K562 (cell line): ENCODE data around the gene CACNA1I. TPM values are rescaled to one million over a fixed set of nuclear protein-coding genes. Genes with fewer than 3 reads are reported as not detected.

Source experiments
- ATAC-seq: fragments of 200-7000 bp; cut with Tn5 transposase; 3 replicates; pipeline ENCODE4 v1.9.1; 2020; ENCODE audit warnings: moderate library complexity
- BruUV-seq: library from RNA; stranded (reverse); fragments of 400-500 nt; replicated peaks from 2 replicates; lab custom pipeline; 2021; lab: Mats Ljungman, UMichigan
- CTCF ChIA-PET: fragments of 300-600 bp; formaldehyde crosslinking; extraction: SDS; loops from one replicate; lab custom pipeline; 2021; ENCODE audit warnings: low intra/inter-chr PET ratio; lab: Yijun Ruan, JAX
- POLR2A ChIA-PET: fragments of 300-600, 350-650 bp; sonication (Branson Sonifier 250); formaldehyde crosslinking; extraction: SDS; loops from one replicate; lab custom pipeline; 2021; ENCODE audit warnings: antibody characterized with exemption, inconsistent platforms; lab: Yijun Ruan, JAX
- DNase-seq, 4 experiments: peaks; one replicate each; pipeline versions ENCODE4 v3.0.0 to v3.0.0-alpha.2; 2011 to 2018; ENCODE audit warnings: low spot score in 3 of 4, mixed read lengths in 3 of 4; ENCODE audit errors: extremely low read depth in 1 of 4
- FAIRE-seq: peaks from 2 replicates; lab custom pipeline; 2011; peaks lifted over from hg19 to GRCh38; lab: Jason Lieb, UNC
- H2AFZ ChIP-seq: 2 replicates; pipeline ENCODE4 v1.6.0; 2011; ENCODE audit warnings: low read depth, low read length, control low read depth, inconsistent platforms
- H3K27ac ChIP-seq: fragments of 200-600 bp; 3 replicates; pipeline ENCODE4 v1.8.0; 2011; ENCODE audit warnings: low read depth, mild to moderate bottlenecking, control low read depth, inconsistent platforms, low read length, moderate library complexity, mixed read lengths; ENCODE audit errors: extremely low read depth
- H3K27me3 ChIP-seq, 2 experiments: fragments of 300-600 bp in 1 of 2; 2 replicates in 1 of 2; 3 replicates in 1 of 2; pipeline versions ENCODE4 v1.6.0 to v1.8.0; 2011; ENCODE audit warnings: inconsistent platforms in 2 of 2, low read length in 2 of 2, mild to moderate bottlenecking in 1 of 2, mixed read lengths in 1 of 2, moderate library complexity in 1 of 2; ENCODE audit not compliant: control insufficient read depth in 2 of 2, insufficient read depth in 2 of 2
- H3K36me3 ChIP-seq: fragments of 300-600 bp; 3 replicates; pipeline ENCODE4 v1.8.0; 2011; ENCODE audit warnings: mild to moderate bottlenecking, low read length, inconsistent platforms; ENCODE audit not compliant: control insufficient read depth, insufficient read depth
- H3K4me1 ChIP-seq, 2 experiments: fragments of 200-600 bp in 1 of 2; replicated peaks in 1 of 2; 2 replicates in 1 of 2; 3 replicates in 1 of 2; pipeline versions ENCODE4 v1.5.1 to v1.8.0; 2011; ENCODE audit warnings: inconsistent platforms in 2 of 2, low read length in 2 of 2, mild to moderate bottlenecking in 1 of 2, mixed read lengths in 1 of 2, moderate library complexity in 1 of 2; ENCODE audit not compliant: control insufficient read depth in 2 of 2, insufficient read depth in 2 of 2
- H3K4me2 ChIP-seq: 2 replicates; pipeline ENCODE4 v1.6.1; 2011; ENCODE audit warnings: low read length, control low read depth, inconsistent platforms, mixed read lengths; ENCODE audit not compliant: insufficient read depth
- H3K4me3 ChIP-seq: fragments of 200-600 bp; sonication (generic), shearing (Covaris generic); 2 replicates; pipeline ENCODE4 v1.5.1; 2016; ENCODE audit warnings: control low read depth, inconsistent platforms
- H3K79me2 ChIP-seq: fragments of 200-600 bp; 3 replicates; pipeline ENCODE4 v1.8.0; 2011; ENCODE audit warnings: low read length, inconsistent platforms; ENCODE audit not compliant: control insufficient read depth, insufficient read depth
- H3K9ac ChIP-seq, 2 experiments: 2 replicates each; pipeline versions ENCODE4 v1.6.0 to v1.6.1; 2011; ENCODE audit warnings: low read depth in 2 of 2, low read length in 2 of 2, control low read depth in 1 of 2, inconsistent platforms in 1 of 2, mild to moderate bottlenecking in 1 of 2, mixed read lengths in 1 of 2; ENCODE audit not compliant: insufficient read depth in 1 of 2
- H3K9me1 ChIP-seq: one replicate; pipeline ENCODE4 v1.6.0; 2011; ENCODE audit warnings: inconsistent platforms, mild to moderate bottlenecking, low read length, moderate library complexity; ENCODE audit not compliant: control insufficient read depth, insufficient read depth
- H3K9me3 ChIP-seq: replicated peaks from 2 replicates; pipeline ENCODE4 v1.5.1; 2011; ENCODE audit warnings: low read depth, low read length, inconsistent platforms; ENCODE audit not compliant: control insufficient read depth, insufficient read depth
- H4K20me1 ChIP-seq: replicated peaks from 2 replicates; pipeline ENCODE4 v1.6.1; 2011; ENCODE audit warnings: low read length, inconsistent platforms, mixed read lengths; ENCODE audit not compliant: control insufficient read depth, insufficient read depth
- ARID4B ChIP-seq: sonication (generic); formaldehyde crosslinking; IDR thresholded peaks from 2 replicates; pipeline ENCODE4 v1.8.0; 2022; ENCODE audit warnings: mild to moderate bottlenecking, missing genetic modification reagents
- CHD4 ChIP-seq: fragments of 200-600 bp; sonication (generic); IDR thresholded peaks from 3 replicates; pipeline ENCODE4 v1.6.1; 2012; ENCODE audit warnings: low read depth, mild to moderate bottlenecking, mixed read lengths, low read length, inconsistent platforms; ENCODE audit not compliant: insufficient read depth, insufficient replicate concordance, poor library complexity, severe bottlenecking
- L3MBTL2 ChIP-seq: fragments of 450-650 bp; IDR thresholded peaks from 2 replicates; pipeline ENCODE4 v1.6.1; 2016; ENCODE audit warnings: mild to moderate bottlenecking, moderate library complexity
- ZNF23 ChIP-seq: fragments of 250-450 bp; sonication (Bioruptor Pico); IDR thresholded peaks from 2 replicates; pipeline ENCODE4 v1.4.0; 2020; ENCODE audit warnings: mild to moderate bottlenecking
- WGBS: fragments of 100-300 bp; shearing (Covaris generic); methylation state at CpG from one replicate; pipeline ENCODE4 v1.1.6; 2016; ENCODE audit warnings: low coverage, mixed read lengths; ENCODE audit not compliant: insufficient coverage; ENCODE audit errors: missing lambda C conversion rate; 5-methylcytosine and 5-hydroxymethylcytosine counted together
- in situ Hi-C: fragments of 300-500 bp; cut with MboI; formaldehyde crosslinking; loops from 4 replicates; pipeline ENCODE4 v1.15.0; 2018; ENCODE audit warnings: inconsistent platforms, mixed read lengths
- intact Hi-C: fragments of 100-400 bp; cut with micrococcal nuclease; formaldehyde crosslinking; loops from 2 replicates; pipeline ENCODE4 v1.14.2; 2022
- polyA plus RNA-seq, 8 experiments: library from polyadenylated mRNA; depleted of rRNA in 4 of 8; stranded (reverse) in 5 of 8; unstranded in 3 of 8; fragments of >200 nt; fragmentation: Nextera tagmentation in 2 of 8; fragmentation: Illumina TruSeq in 1 of 8; extraction: Ambion mirVana in 2 of 8; extraction: Trizol in 1 of 8; gene quantifications; 2 replicates each; pipeline versions ENCODE4 v1.2.1 to v1.2.3, GENCODE V29; 2011 to 2014; ENCODE audit warnings: inconsistent platforms in 1 of 8, missing spikeins in 1 of 8
- total RNA-seq, 7 experiments: library from RNA; depleted of rRNA in 6 of 7; stranded (reverse); fragments of >200 nt in 6 of 7; fragmentation: Illumina TruSeq in 2 of 7; extraction: Trizol in 2 of 7; gene quantifications; 2 replicates each; pipeline versions ENCODE4 v1.2.1 to v1.2.3, GENCODE V29; 2011 to 2021; ENCODE audit warnings: low replicate concordance in 1 of 7
- TF ChIP-seq, protein P1 (sequence below): fragments of 250-450 bp; sonication (Bioruptor Pico); IDR thresholded peaks from 2 replicates; pipeline ENCODE4 v1.8.0; 2021; ENCODE audit warnings: borderline replicate concordance, mild to moderate bottlenecking, moderate library complexity; ENCODE audit not compliant: poor library complexity, severe bottlenecking
- TF ChIP-seq, protein P2 (sequence below), 2 experiments: fragments of 450-650 bp; conservative IDR thresholded peaks; 2 replicates each; pipeline ENCODE4 v1.6.1; 2017; ENCODE audit warnings: mild to moderate bottlenecking in 2 of 2, moderate library complexity in 2 of 2

Gene CACNA1I
- total and polyA plus RNA-seq, 9 of the 15 experiments (the other 6 are each of a cell fraction or from before 2014, with no cell fraction given) = 0.01 to 0.79 (median 0.32) TPM; not detected in 1

GRCh38 chr22:39686776-39687525, 116.4 kb downstream of the CACNA1I start:
- no peaks in the 10 kb centered on the region for H3K36me3 ChIP-seq
- no peak overlapping the region for H3K4me2 ChIP-seq
- no peaks in the 10 kb centered on the region for H4K20me1 ChIP-seq
- in situ Hi-C loops (no loop called here), intact Hi-C loops (no loop called here)
- H3K27ac ChIP-seq = no peak overlapping the region
- no peak overlapping the region for H3K4me3 ChIP-seq
- H3K9me1 ChIP-seq = no peaks in the 10 kb centered on the region
- ChIA-PET POLR2A (interaction anchor here (1.1 kb wide), 1 partner anchor 9 kb away, joined by 3 read pairs; no protein-coding TSS in a partner anchor), CTCF (no interaction called here)
- no peak for FAIRE-seq
- H3K27me3 ChIP-seq = no peaks in the 10 kb centered on the region
- no peak overlapping the region for H2AFZ ChIP-seq
- ATAC-seq = no peak
- 0 out of 2 replicates have a peak, but pooled peaks have one; percentile 12 for TF ChIP-seq L3MBTL2
- TF ChIP-seq, protein P1, sequence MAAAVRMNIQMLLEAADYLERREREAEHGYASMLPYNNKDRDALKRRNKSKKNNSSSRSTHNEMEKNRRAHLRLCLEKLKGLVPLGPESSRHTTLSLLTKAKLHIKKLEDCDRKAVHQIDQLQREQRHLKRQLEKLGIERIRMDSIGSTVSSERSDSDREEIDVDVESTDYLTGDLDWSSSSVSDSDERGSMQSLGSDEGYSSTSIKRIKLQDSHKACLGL (CRISPR knock-in tag) = no peak
- TF ChIP-seq CHD4 = no peak
- no peak for TF ChIP-seq ZNF23 (CRISPR knock-in tag)
- TF ChIP-seq, protein P2, sequence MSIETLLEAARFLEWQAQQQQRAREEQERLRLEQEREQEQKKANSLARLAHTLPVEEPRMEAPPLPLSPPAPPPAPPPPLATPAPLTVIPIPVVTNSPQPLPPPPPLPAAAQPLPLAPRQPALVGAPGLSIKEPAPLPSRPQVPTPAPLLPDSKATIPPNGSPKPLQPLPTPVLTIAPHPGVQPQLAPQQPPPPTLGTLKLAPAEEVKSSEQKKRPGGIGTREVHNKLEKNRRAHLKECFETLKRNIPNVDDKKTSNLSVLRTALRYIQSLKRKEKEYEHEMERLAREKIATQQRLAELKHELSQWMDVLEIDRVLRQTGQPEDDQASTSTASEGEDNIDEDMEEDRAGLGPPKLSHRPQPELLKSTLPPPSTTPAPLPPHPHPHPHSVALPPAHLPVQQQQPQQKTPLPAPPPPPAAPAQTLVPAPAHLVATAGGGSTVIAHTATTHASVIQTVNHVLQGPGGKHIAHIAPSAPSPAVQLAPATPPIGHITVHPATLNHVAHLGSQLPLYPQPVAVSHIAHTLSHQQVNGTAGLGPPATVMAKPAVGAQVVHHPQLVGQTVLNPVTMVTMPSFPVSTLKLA (conservative IDR thresholded peaks at IDR 0.05) = peak in 1 of 2 experiments; percentile 63; a peak in 1 of 4 replicates
- TF ChIP-seq ARID4B (CRISPR knock-in tag) = no peak
- H3K79me2 ChIP-seq = no peaks in the 10 kb centered on the region
- no peak for DNase-seq
- H3K9me3 ChIP-seq = no peaks in the 10 kb centered on the region
- BruUV-seq = no TSS peak
- H3K9ac ChIP-seq = no peak overlapping the region
- WGBS = 57% methylated on average over 5 of the region's 17 CpGs
- peaks cover 0 to 26% of the 10 kb centered on the region in 2 experiments; a peak in 3 of 5 replicates for H3K4me1 ChIP-seq
